Activated CD4-positive, CD25-positive, alpha-beta regulatory T cell treated with anti-CD3 and anti-CD28 coated beads, Interleukin-2, amount 50 U/mL, for 16 hours (primary cell): ENCODE measurements around the gene UST.
"Not testable (repeated sequence)": the region's sequence is repeated elsewhere in the genome, so short reads cannot be mapped to it uniquely, and the experiment has no call there.

Experiments used
- DNase-seq: peaks from one replicate; pipeline ENCODE4 v3.0.0-alpha.2; 2020; ENCODE audit warnings: low read depth, low spot score

UST gene

DNA sequence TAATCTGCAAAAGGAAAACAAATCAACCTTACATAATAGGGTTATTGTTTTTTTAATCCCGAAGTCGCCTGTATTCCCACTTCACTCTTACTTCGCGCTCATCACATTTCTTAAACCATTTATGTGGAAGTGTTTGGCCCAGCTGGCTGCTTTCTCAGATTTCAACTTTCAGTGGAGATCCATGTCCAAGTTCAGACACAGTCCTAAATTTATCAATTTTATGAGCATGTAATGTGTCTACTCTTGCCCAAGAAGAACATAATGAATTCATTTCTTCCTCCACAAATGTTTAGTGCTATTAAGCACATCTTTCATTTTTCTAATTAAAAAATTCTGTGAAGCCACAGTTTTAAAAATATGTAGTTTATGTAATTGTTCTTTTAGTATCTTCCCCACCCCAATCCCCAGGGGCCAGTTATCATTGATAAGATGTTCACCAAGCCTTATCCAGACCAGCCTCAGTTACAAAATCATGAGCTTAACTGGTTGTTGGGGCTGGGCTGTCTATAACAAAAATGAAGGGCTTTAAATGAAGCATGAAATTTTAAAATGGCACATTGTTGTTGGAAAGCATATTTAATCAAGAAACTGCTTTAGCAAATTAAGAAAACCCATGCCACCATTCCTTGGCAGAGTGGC lies 151.7 kb downstream of the UST start:
- DNase-seq: no peak

DNA sequence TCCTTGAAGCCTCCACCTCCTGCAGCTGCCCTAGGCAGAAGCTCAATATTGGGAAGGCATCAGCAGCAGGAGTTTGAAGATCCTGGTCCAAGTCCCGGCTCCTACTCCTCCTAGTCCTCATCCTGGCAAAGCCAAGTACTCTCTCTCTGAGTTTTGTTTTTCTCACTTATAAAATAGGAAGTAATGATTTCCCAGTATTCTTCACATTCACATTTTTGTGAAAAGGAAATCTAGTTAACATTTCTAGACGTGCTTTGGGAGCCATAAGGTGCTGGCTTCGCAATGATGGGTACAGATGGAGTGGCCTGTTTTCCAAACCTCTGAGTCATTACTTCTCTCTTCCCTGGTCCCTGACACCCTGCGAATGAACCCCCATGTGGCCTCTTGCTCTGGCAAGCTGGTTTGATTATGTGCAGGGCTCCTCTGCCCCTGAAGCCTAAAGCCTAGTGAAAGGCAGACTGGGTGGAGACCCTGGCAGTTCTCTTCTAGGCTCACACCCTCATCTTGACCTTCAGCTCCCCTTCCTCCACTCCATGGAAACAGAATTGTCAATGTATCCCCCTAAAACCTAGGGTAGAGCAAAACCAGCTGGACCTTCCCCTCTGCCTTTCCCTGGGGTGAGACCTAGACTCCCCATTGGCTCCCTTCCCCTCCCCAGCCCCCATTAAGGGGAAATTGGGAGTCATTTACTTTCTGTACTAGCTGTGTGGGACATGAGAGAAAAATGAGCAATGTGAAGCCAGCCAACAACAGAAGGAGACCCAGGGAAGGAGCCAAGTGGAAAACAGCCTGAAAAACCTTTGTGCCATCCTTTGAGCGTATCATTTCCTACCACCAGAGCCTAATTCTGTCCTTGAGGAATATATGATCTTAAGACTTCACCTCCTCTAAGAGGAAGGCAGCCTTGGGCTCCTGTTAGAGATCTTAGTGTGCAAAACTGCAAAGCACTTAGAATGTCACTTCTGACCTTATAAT lies 158.4 kb downstream of the UST start:
- no peak for DNase-seq

- no peak for DNase-seq
Measured at GRCh38 chr6:148905901-148906300, 159.1 kb downstream of the UST start.

- no peak for DNase-seq
Measured at GRCh38 chr6:148906386-148906785, 159.6 kb downstream of the UST start.

DNA sequence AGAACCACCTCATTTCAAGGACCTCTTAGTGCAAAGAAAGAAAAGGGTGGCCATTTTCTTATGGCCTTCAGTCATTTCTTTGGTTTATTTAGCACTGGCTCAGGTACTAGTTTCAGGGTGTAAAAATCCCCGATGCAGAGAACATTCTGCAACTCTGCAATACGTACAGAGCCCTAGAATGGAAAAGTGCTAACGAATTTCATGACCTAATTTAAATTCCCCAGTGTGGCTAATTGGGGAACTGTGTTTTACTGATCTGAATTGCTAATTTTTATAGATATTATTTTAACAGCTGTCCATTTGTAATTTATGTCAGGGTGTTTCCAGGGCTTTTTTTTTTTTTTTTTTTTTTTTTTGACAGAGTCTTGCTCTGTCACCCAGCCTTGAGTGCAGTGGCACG lies 160.7 kb downstream of the UST start:
- DNase-seq: no peak

DNA sequence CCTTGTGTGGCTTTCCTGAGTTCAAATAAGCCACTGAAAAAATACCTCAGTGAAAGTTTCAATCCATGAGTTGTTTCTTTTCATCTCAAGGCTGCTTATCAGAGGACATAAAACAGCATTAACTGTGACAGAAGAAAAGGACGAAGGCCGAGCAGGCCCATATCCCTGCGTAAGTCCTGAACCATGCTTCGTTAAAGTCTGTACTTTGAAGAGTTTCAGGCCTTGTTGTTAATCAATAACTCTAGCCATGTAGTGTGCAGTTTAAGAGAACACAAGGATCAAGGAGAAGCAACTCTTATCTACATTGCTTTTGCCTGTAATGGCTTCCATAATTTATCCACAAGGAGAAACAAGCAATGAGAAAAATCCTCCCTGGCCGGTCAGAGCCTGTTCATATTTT lies 165.4 kb downstream of the UST start:
- no peak for DNase-seq

DNA sequence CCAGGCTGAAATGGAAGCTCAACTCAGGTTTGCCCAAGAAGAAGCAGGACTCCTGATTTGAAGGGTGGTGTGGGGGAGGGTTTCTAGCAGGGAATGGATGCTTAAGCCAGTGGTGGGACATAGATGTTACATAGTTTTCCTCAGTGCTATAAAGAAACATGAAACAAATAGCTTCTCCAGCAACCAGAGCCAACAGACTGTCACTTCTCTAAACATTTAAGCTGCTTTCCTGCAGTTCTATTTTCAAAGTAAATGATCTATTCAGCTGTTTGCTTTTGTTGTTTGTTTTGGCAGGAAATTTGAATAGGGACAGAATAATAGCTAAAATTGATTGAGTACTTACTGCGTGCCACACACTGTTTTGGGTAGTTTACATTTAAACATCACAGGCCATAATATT lies 169.0 kb downstream of the UST start:
- no peak for DNase-seq

DNA sequence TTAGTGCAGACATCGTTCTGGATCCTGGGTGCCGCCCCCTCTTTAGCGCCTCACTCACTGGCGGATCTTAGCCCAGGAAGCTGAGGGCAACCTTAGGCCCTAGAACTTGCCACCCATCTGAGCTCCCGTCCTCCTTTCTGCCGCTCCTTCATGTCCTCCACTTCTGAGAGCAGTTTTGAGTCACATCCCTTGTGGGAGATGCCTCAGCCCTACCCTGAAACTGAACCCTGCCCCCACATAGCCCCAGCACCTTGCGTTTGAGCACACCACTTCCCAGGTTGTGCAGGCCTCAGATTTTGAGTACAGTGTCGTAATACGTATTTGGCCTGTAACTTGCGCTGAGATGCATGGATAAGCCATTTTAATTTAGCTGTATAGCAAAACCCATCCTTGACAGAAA lies 169.7 kb downstream of the UST start:
- DNase-seq: not testable (repeated sequence)

- DNase-seq: no peak
Measured at GRCh38 chr6:148924226-148925012, 177.6 kb downstream of the UST start.

- no peak for DNase-seq
Measured at GRCh38 chr6:148925701-148926100, 178.9 kb downstream of the UST start.

DNA sequence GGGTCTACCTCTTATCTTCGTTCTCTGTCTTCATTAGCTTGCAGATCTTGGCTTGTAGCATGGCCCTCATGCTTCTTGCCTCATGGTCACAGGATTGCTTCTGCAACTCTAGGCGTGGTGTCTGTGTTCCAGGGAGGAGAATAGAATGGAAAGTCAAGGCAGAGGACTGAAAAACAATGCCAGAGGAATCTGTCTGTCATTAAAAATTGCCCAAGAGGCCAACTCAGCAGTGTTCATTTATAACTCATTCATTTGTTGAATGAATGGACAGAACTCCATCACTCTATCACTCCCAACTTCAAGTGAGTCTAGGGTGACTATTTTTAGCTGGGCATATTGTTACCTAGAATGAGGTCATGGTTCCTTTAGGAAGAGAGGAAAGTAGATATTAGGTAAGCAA lies 179.6 kb downstream of the UST start:
- no peak for DNase-seq

GRCh38 chr6:148927586-148927985 lies 180.8 kb downstream of the UST start:
- no peak for DNase-seq

GRCh38 chr6:148928811-148929210 lies 182.0 kb downstream of the UST start:
- no peak for DNase-seq

GRCh38 chr6:148932208-148932607 lies 185.4 kb downstream of the UST start:
- no peak for DNase-seq

DNA sequence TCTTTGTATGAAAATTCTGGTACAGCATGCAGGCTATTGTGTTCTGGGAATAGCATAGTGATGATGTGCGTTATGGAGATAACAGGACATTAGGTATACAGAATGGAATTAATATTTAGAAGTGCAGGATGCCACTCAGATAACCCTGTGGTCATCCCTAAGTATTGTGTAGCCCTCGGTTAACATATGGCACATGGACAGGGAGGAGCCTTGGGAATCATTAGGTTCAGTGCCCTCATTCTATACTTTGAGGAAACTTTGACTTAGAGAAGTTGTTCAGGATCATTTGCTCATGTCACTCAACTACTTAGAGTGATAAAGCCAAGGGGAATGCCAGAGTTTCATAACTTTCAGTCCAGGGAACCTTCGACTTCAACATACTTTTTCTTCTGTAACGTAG lies 185.9 kb downstream of the UST start:
- DNase-seq: no peak

DNA sequence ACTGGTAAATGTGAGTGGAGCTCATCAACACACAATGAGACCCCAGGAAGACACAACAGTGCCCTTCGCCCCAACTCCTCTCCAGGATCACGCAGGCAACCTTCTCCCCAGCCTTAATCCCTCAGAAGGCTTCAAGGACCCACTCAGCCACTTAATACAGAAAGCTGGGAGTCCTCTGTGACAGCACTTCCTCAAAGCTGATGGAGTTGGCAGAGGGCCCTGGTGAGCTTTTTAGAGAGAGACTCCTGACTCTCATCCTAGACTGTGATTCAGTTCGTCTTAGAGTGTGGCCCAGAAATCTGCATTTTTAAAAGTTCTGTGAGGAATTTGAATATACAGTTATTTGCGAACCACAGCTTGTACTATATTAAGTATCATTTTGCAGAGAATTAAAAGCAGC lies 187.7 kb downstream of the UST start:
- no peak for DNase-seq

- DNase-seq: no peak
Measured at GRCh38 chr6:148934961-148935360, 188.1 kb downstream of the UST start.

DNA sequence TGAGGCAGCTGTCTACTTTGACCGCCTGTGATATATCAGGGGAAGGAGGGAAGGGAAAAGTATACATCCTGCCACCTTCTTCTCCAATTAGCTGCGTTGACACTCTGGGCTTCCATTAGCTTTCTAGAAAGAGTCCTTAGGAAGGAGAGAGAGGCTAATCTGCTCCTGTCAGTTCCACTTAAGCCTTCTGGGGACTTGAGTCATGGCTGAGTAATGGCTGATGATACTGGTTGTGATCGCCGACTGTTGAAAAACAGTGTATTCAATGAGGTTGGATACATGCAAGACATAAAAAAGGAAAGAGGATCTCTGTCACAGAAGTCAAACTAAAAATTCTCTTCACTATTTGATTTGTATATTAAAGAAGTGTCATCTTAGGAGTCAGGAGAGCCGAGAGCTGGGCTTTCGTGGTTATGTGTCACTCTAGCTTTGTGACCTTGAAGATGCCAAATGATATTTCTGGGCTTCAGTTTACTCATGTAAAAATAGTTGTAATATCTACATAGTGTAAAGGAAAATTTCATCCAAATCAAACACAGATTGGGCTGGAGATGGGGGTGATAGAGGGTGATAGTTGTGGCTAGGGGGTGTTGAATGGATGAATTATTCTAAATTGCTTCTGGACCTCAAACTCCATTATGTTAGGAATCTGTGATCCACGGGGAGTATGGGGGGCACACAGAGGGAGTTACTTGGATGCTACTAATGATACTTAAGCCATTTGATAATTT lies 189.0 kb downstream of the UST start:
- DNase-seq: no peak

GRCh38 chr6:148943451-148943850 lies 196.6 kb downstream of the UST start:
- no peak for DNase-seq

DNA sequence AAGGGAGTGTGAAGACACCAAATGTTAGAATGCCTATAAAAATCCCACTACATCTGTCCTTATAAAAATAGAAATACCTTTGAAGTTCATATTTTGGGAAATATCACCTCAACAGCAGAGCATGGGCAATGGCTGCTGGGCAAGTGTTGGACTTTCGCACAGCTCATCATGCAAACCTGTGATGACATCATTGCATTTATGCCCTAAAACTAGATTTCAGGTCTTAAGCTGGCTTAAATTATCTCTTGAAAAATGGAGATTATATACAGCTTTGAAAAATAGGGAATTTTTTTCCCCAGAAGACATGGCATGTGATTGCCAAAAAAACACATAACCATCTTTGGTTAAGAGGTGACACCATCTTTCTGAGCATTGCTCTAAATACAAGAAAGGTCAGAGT lies 197.8 kb downstream of the UST start:
- DNase-seq: no peak

- DNase-seq: no peak
Measured at GRCh38 chr6:148945301-148946021, 198.6 kb downstream of the UST start.
